Prostate gland (tissue), 2 donors: ENCODE data around the gene NEB.

ENCODE experiments used
- CTCF ChIP-seq, 4 experiments: fragments of 200-600 bp in 2 of 4; fragments of 450-650 bp in 2 of 4; sonication (generic) in 2 of 4; IDR thresholded peaks; 1 replicate in 3 of 4; 2 replicates in 1 of 4; pipeline ENCODE4 v1.5.1; 2016 to 2019; ENCODE audit warnings: antibody characterized with exemption in 4 of 4, mild to moderate bottlenecking in 2 of 4, moderate library complexity in 2 of 4
- POLR2A ChIP-seq: fragments of 450-650 bp; IDR thresholded peaks from one replicate; pipeline ENCODE4 v1.6.1; 2016; ENCODE audit warnings: antibody characterized with exemption, mild to moderate bottlenecking

DNA sequence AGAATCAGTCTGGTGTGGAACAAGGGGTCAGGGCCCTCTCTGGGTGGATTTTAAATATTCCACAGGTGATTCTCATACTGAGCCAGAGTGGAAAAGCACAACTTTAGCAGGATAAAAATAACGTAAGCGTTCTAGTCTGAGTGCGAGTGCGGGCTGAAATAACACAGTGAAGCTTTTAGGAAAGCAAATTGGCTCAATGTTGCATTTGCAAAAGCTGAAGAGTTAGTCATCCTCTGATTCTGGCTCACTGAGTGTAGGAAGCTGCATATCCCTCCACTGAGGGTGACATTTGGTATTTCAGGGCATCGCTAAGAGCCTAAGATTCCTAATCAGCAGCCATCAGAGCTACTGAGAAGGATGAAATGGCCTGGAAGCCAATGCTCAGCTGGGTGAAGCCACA lies 189.8 kb downstream of the NEB start:
- TF ChIP-seq CTCF (IDR thresholded peaks at IDR 0.05) = no peak
- no peak for TF ChIP-seq POLR2A
